Thoracic aorta (tissue), 2 donors: ENCODE measurements around the gene FKRP. TPM values are rescaled to one million over a fixed set of nuclear protein-coding genes. Genes with fewer than 3 reads are reported as not detected.
A peak's percentile ranks its signal among the peaks of the same experiment; 100 is the strongest.

ENCODE experiments used
- ATAC-seq: fragments of 150-250 bp; one replicate; pipeline ENCODE4 v1.8.0; 2017; ENCODE audit warnings: low read depth; ENCODE audit not compliant: insufficient number of reproducible peaks, low FRiP score
- DNase-seq: peaks from one replicate; pipeline ENCODE4 v3.0.0-alpha.2; 2020; ENCODE audit warnings: low spot score
- H3K27ac ChIP-seq, 2 donors: fragments of 200-600 bp; sonication (generic); 1 replicate in 1 of 2; 2 replicates in 1 of 2; pipeline ENCODE4 v1.5.1; 2016; ENCODE audit warnings: mild to moderate bottlenecking in 2 of 2, moderate library complexity in 2 of 2
- H3K27me3 ChIP-seq: fragments of 200-600 bp; sonication (generic); replicated peaks from 2 replicates; pipeline ENCODE4 v1.6.0; 2016; ENCODE audit warnings: mild to moderate bottlenecking; ENCODE audit not compliant: insufficient read depth
- H3K36me3 ChIP-seq: fragments of 200-600 bp; sonication (generic); one replicate; pipeline ENCODE4 v1.5.1; 2016
- H3K4me1 ChIP-seq, 2 donors: fragments of 200-600 bp; sonication (generic); 1 replicate in 1 of 2; 2 replicates in 1 of 2; pipeline versions ENCODE4 v1.5.1 to v1.6.0; 2016; ENCODE audit warnings: low read depth in 2 of 2, mild to moderate bottlenecking in 1 of 2; ENCODE audit not compliant: control insufficient read depth in 1 of 2
- H3K4me3 ChIP-seq: fragments of 200-600 bp; sonication (generic); 2 replicates; pipeline ENCODE4 v1.5.1; 2016; ENCODE audit warnings: mild to moderate bottlenecking
- H3K9me3 ChIP-seq: fragments of 200-600 bp; sonication (generic); 2 replicates; pipeline ENCODE4 v1.5.1; 2016
- total RNA-seq, 2 donors: library from RNA; depleted of rRNA; stranded (reverse); fragments of >200 nt; gene quantifications; one replicate each; pipeline versions ENCODE4 v1.1.0 to v1.2.3, GENCODE V29; 2016
- TF ChIP-seq, protein P1 (sequence below): fragments of 200-600 bp; sonication (generic); IDR thresholded peaks from one replicate; pipeline ENCODE4 v1.5.1; 2019; ENCODE audit warnings: antibody characterized with exemption

The FKRP gene
- total RNA-seq, 2 donors from 2014 or later = 20.6 to 99.2 TPM

DNA sequence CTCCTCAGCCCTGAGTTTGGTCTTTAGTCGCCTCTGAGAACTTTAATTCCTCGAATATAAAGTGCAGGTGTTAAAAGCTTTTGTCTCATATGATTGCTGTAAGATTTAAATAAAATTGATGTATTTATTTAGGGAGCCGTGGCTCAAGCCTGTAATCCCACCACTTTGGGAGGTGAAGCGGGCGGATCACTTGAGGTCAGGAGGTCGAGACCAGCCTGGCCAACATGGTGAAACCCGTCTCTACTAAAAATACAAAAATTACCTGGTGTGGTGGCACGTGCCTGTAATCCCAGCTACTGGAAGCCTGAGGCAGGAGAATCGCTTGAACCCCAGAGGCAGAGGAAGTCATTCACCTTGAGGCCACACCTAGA, 43.1 kb downstream of the FKRP start:
- no peak for ATAC-seq
- H3K4me3 ChIP-seq = peak overlapping the region; percentile 92
- H3K36me3 ChIP-seq = no peaks in the 10 kb centered on the region
- no peak for DNase-seq
- peaks cover 5 to 39% of the 10 kb centered on the region in 2 donors for H3K4me1 ChIP-seq
- no peak overlapping the region for H3K27ac ChIP-seq
- H3K27me3 ChIP-seq = no peaks in the 10 kb centered on the region
- H3K9me3 ChIP-seq = no peaks in the 10 kb centered on the region
- TF ChIP-seq, protein P1, sequence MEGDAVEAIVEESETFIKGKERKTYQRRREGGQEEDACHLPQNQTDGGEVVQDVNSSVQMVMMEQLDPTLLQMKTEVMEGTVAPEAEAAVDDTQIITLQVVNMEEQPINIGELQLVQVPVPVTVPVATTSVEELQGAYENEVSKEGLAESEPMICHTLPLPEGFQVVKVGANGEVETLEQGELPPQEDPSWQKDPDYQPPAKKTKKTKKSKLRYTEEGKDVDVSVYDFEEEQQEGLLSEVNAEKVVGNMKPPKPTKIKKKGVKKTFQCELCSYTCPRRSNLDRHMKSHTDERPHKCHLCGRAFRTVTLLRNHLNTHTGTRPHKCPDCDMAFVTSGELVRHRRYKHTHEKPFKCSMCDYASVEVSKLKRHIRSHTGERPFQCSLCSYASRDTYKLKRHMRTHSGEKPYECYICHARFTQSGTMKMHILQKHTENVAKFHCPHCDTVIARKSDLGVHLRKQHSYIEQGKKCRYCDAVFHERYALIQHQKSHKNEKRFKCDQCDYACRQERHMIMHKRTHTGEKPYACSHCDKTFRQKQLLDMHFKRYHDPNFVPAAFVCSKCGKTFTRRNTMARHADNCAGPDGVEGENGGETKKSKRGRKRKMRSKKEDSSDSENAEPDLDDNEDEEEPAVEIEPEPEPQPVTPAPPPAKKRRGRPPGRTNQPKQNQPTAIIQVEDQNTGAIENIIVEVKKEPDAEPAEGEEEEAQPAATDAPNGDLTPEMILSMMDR = no peak

DNA sequence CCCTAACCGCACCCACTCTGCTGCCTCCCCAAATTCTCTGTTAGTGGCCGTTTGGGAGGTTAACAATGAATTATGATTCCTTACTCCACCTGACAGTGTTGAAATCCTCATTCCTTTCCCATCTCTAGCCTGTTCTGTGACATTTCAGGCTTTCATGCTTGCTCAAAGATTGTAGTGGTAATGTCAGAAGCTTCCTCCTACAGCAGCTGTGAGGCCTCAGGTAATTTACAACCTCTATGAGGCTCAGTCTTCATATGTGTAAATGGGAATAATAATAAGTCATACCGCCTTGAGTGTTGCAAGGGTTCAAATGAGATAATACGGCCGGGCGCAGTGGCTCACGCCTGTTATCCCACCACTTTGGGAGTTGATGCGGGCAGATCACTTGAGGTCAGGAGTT, 43.5 kb downstream of the FKRP start:
- TF ChIP-seq, protein P1 = no peak
- Histone ChIP-seq H3K4me3 (no peak overlapping the region), H3K27ac (no peak overlapping the region), H3K36me3 (no peaks in the 10 kb centered on the region), H3K27me3 (no peaks in the 10 kb centered on the region), H3K9me3 (no peaks in the 10 kb centered on the region), H3K4me1 (peaks cover 5 to 34% of the 10 kb centered on the region in 2 donors)
- DNase-seq (no peak), ATAC-seq (no peak)

DNA sequence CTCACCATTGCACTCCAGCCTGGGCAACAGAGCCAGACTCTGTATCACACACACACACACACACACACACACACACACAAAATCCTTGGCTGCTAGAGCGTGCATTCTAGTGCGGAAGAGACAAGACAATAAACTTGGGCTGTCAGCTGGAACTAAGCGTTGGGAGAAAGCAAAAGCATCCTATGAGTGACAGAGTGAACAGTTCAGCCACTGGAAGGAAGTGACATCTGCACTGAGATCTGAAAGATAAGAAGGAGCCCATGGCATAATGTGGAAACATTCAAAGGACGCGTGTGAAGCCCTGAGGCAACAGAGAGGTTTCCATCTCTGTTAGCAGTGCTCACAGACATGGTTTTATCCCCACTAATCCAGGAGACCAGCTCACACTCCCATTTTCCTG, 46.1 kb downstream of the FKRP start:
- Histone ChIP-seq H3K9me3 (no peaks in the 10 kb centered on the region), H3K4me3 (no peak overlapping the region), H3K4me1 (peaks cover 0 to 15% of the 10 kb centered on the region in 2 donors), H3K36me3 (no peaks in the 10 kb centered on the region), H3K27ac (no peak overlapping the region), H3K27me3 (no peaks in the 10 kb centered on the region)
- ATAC-seq (no peak), DNase-seq (no peak)
- TF ChIP-seq, protein P1 = no peak

DNA sequence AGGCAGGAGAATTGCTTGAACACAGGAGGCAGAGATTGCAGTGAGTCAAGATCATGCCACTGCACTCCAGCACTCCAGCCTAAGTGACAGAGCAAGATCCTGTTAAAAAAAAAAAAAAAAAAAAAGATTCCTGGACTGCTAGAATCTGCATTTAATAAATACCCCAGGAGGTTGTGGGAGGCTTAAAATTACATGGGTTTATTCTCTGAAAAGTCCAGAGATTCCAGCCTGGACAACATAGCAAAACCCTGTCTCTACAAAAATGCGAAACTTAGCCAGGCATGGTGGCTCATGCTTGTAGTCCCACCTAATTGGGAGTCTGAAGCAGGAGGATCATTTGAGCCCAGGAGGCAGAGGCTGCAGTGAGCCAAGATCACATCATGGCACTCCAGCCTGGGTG, 52.0 kb downstream of the FKRP start:
- Histone ChIP-seq H3K4me3 (no peak overlapping the region), H3K9me3 (no peaks in the 10 kb centered on the region), H3K27me3 (no peaks in the 10 kb centered on the region), H3K36me3 (no peaks in the 10 kb centered on the region), H3K4me1 (peaks cover 0 to 6% of the 10 kb centered on the region in 2 donors), H3K27ac (no peak overlapping the region)
- DNase-seq (no peak), ATAC-seq (no peak)
- TF ChIP-seq, protein P1 = no peak

DNA sequence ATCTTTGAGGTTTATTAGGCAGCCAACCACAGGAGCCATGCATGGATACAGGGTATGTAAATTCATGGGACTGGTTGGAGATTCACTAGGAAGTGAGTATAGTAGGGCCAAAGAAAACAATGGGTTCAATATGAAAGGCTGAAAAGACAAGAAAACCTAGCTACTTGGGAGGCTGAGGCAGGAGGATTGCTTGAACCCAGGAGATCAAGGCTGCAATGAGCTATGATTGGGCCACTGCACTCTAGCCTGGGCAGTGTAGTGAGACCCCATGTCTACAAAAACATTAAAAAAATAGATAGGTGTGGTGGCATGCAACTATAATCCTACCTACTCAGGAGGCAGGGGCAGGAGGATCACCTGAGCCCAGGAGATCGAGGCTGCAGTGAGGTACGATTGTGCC, 52.9 kb downstream of the FKRP start:
- H3K4me3 ChIP-seq = no peak overlapping the region
- TF ChIP-seq, protein P1 = no peak
- ATAC-seq = no peak

More for the DNA sequence above, 52.9 kb downstream of the FKRP start:
- Histone ChIP-seq H3K27me3 (no peaks in the 10 kb centered on the region), H3K4me1 (peaks cover 0 to 6% of the 10 kb centered on the region in 2 donors), H3K27ac (no peak overlapping the region), H3K36me3 (no peaks in the 10 kb centered on the region), H3K9me3 (no peaks in the 10 kb centered on the region)
- no peak for DNase-seq
